ENCODE data around the gene ELMOD3. TPM values are rescaled to one million over a fixed set of nuclear protein-coding genes. Genes with fewer than 3 reads are reported as not detected.
"Not testable (repeated sequence)": the region's sequence is repeated elsewhere in the genome, so short reads cannot be mapped to it uniquely, and the experiment has no call there.

ELMOD3 gene
- total RNA-seq, 2 experiments from 2014 or later, result 9.8 to 11.3 TPM

- not testable (repeated sequence) for H3K4me1 Mint-ChIP-seq, H3K27me3 Mint-ChIP-seq, H3K36me3 Mint-ChIP-seq, H3K4me3 Mint-ChIP-seq, H3K9me3 Mint-ChIP-seq, H3K27ac Mint-ChIP-seq, DNase-seq
Measured at GRCh38 chr2:85343207-85343895, 11.2 kb upstream of the ELMOD3 start.

- DNase-seq, result no peak
- H3K36me3 Mint-ChIP-seq, result peaks cover 7% of the 10 kb centered on the region
- no peaks in the 10 kb centered on the region for H3K4me1 Mint-ChIP-seq
- no peaks in the 10 kb centered on the region for H3K27me3 Mint-ChIP-seq
- no peaks in the 10 kb centered on the region for H3K9me3 Mint-ChIP-seq
- no peak overlapping the region for H3K4me3 Mint-ChIP-seq
- H3K27ac Mint-ChIP-seq, result no peak overlapping the region
Measured at GRCh38 chr2:85344356-85344954, 10.1 kb upstream of the ELMOD3 start.

GRCh38 chr2:85347599-85347998 lies 7.0 kb upstream of the ELMOD3 start:
- no peak overlapping the region for H3K4me3 Mint-ChIP-seq
- H3K9me3 Mint-ChIP-seq, result no peaks in the 10 kb centered on the region
- peaks cover 14% of the 10 kb centered on the region for H3K36me3 Mint-ChIP-seq
- no peak for DNase-seq
- no peaks in the 10 kb centered on the region for H3K27me3 Mint-ChIP-seq
- no peak overlapping the region for H3K27ac Mint-ChIP-seq
- peaks cover under 1% of the 10 kb centered on the region for H3K4me1 Mint-ChIP-seq

GRCh38 chr2:85353876-85354285 lies 688 bp upstream of the ELMOD3 start:
- Mint-ChIP-seq H3K4me1 (peaks cover 31% of the 10 kb centered on the region), H3K27ac (peak overlapping the region; percentile 95), H3K9me3 (no peaks in the 10 kb centered on the region), H3K36me3 (peaks cover 13% of the 10 kb centered on the region), H3K27me3 (no peaks in the 10 kb centered on the region), H3K4me3 (peak overlapping the region; percentile 96)
- peak; percentile 11 for DNase-seq

- H3K4me1 Mint-ChIP-seq, result peaks cover 32% of the 10 kb centered on the region
- no peak for DNase-seq
- peaks cover 11% of the 10 kb centered on the region for H3K36me3 Mint-ChIP-seq
- no peaks in the 10 kb centered on the region for H3K9me3 Mint-ChIP-seq
- no peaks in the 10 kb centered on the region for H3K27me3 Mint-ChIP-seq
- peak overlapping the region; percentile 95 for H3K27ac Mint-ChIP-seq
- peak overlapping the region; percentile 96 for H3K4me3 Mint-ChIP-seq
Measured at GRCh38 chr2:85355073-85355410, 473 bp downstream of the ELMOD3 start.

GRCh38 chr2:85355521-85355920 lies 952 bp downstream of the ELMOD3 start:
- H3K27ac Mint-ChIP-seq, result no peak overlapping the region
- no peak for DNase-seq
- no peaks in the 10 kb centered on the region for H3K27me3 Mint-ChIP-seq
- peaks cover 9% of the 10 kb centered on the region for H3K36me3 Mint-ChIP-seq
- H3K4me3 Mint-ChIP-seq, result peak overlapping the region; percentile 96
- no peaks in the 10 kb centered on the region for H3K9me3 Mint-ChIP-seq
- H3K4me1 Mint-ChIP-seq, result peaks cover 32% of the 10 kb centered on the region

GRCh38 chr2:85356186-85356585 lies 1.6 kb downstream of the ELMOD3 start:
- Mint-ChIP-seq H3K4me3 (no peak overlapping the region), H3K27me3 (no peaks in the 10 kb centered on the region), H3K9me3 (no peaks in the 10 kb centered on the region), H3K4me1 (peaks cover 32% of the 10 kb centered on the region), H3K27ac (no peak overlapping the region), H3K36me3 (peaks cover 9% of the 10 kb centered on the region)
- DNase-seq, result no peak

- H3K27ac Mint-ChIP-seq, result no peak overlapping the region
- H3K27me3 Mint-ChIP-seq, result no peaks in the 10 kb centered on the region
- H3K36me3 Mint-ChIP-seq, result peaks cover 12% of the 10 kb centered on the region
- no peak for DNase-seq
- no peaks in the 10 kb centered on the region for H3K9me3 Mint-ChIP-seq
- no peak overlapping the region for H3K4me3 Mint-ChIP-seq
- H3K4me1 Mint-ChIP-seq, result peaks cover 30% of the 10 kb centered on the region
Measured at GRCh38 chr2:85357736-85358135, 3.2 kb downstream of the ELMOD3 start.

- not testable (repeated sequence) for H3K4me3 Mint-ChIP-seq, H3K9me3 Mint-ChIP-seq, H3K27me3 Mint-ChIP-seq, H3K27ac Mint-ChIP-seq, H3K4me1 Mint-ChIP-seq, DNase-seq
- H3K36me3 Mint-ChIP-seq, result peaks cover 16% of the 10 kb centered on the region
Measured at GRCh38 chr2:85362653-85363387, 8.3 kb downstream of the ELMOD3 start.

- peaks cover 8% of the 10 kb centered on the region for H3K36me3 Mint-ChIP-seq
- no peak overlapping the region for H3K27ac Mint-ChIP-seq
- H3K4me1 Mint-ChIP-seq, result no peaks in the 10 kb centered on the region
- no peaks in the 10 kb centered on the region for H3K9me3 Mint-ChIP-seq
- no peak overlapping the region for H3K4me3 Mint-ChIP-seq
- H3K27me3 Mint-ChIP-seq, result no peaks in the 10 kb centered on the region
- DNase-seq, result no peak
Measured at GRCh38 chr2:85367180-85367579, 12.6 kb downstream of the ELMOD3 start.

- Mint-ChIP-seq H3K27me3 (no peaks in the 10 kb centered on the region), H3K4me1 (no peaks in the 10 kb centered on the region), H3K4me3 (no peak overlapping the region), H3K9me3 (no peaks in the 10 kb centered on the region), H3K36me3 (peaks cover 3% of the 10 kb centered on the region), H3K27ac (no peak overlapping the region)
- no peak for DNase-seq
Measured at GRCh38 chr2:85368921-85369320, 14.4 kb downstream of the ELMOD3 start.

- Mint-ChIP-seq H3K4me3 (no peak overlapping the region), H3K27ac (no peak overlapping the region), H3K4me1 (no peaks in the 10 kb centered on the region), H3K36me3 (peaks cover 3% of the 10 kb centered on the region), H3K9me3 (no peaks in the 10 kb centered on the region), H3K27me3 (no peaks in the 10 kb centered on the region)
- DNase-seq, result no peak
Measured at GRCh38 chr2:85369500-85369899, 14.9 kb downstream of the ELMOD3 start.

GRCh38 chr2:85371045-85371444 lies 16.5 kb downstream of the ELMOD3 start:
- no peaks in the 10 kb centered on the region for H3K4me1 Mint-ChIP-seq
- H3K27ac Mint-ChIP-seq, result no peak overlapping the region
- no peak for DNase-seq
- no peaks in the 10 kb centered on the region for H3K27me3 Mint-ChIP-seq
- no peaks in the 10 kb centered on the region for H3K9me3 Mint-ChIP-seq
- H3K4me3 Mint-ChIP-seq, result no peak overlapping the region
- peaks cover 8% of the 10 kb centered on the region for H3K36me3 Mint-ChIP-seq

GRCh38 chr2:85376291-85377065 lies 21.9 kb downstream of the ELMOD3 start:
- no peak for DNase-seq
- no peaks in the 10 kb centered on the region for H3K9me3 Mint-ChIP-seq
- H3K27ac Mint-ChIP-seq, result no peak overlapping the region
- no peak overlapping the region for H3K4me3 Mint-ChIP-seq
- no peaks in the 10 kb centered on the region for H3K4me1 Mint-ChIP-seq
- H3K36me3 Mint-ChIP-seq, result peaks cover 40% of the 10 kb centered on the region
- no peaks in the 10 kb centered on the region for H3K27me3 Mint-ChIP-seq

GRCh38 chr2:85377083-85377482 lies 22.5 kb downstream of the ELMOD3 start:
- DNase-seq, result no peak
- Mint-ChIP-seq H3K36me3 (peaks cover 42% of the 10 kb centered on the region), H3K9me3 (no peaks in the 10 kb centered on the region), H3K4me3 (no peak overlapping the region), H3K27ac (no peak overlapping the region), H3K27me3 (no peaks in the 10 kb centered on the region), H3K4me1 (no peaks in the 10 kb centered on the region)
